Endothelial cell of umbilical vein (primary cell): ENCODE measurements around the gene CILP2. TPM values are rescaled to one million over a fixed set of nuclear protein-coding genes. Genes with fewer than 3 reads are reported as not detected.

ENCODE experiments used
- BruUV-seq: library from RNA; stranded (reverse); fragments of 400-500 nt; replicated peaks from 2 replicates; lab custom pipeline; 2021; lab: Mats Ljungman, UMichigan
- CTCF ChIA-PET: fragments of 300-600, 350-600 bp; sonication (Branson Sonifier 250); formaldehyde crosslinking; loops from one replicate; lab custom pipeline; 2021; ENCODE audit warnings: antibody characterized with exemption, inconsistent platforms; lab: Charles Lee
- POLR2A ChIA-PET: fragments of 300-600, 350-600 bp; sonication (Branson Sonifier 250); formaldehyde crosslinking; loops from one replicate; lab custom pipeline; 2021; ENCODE audit warnings: antibody characterized with exemption, inconsistent platforms; lab: Charles Lee
- DNase-seq: peaks from one replicate; pipeline ENCODE4 v3.0.0-alpha.2; 2011; ENCODE audit warnings: low read depth, low spot score
- FAIRE-seq: peaks from 2 replicates; lab custom pipeline; 2011; peaks lifted over from hg19 to GRCh38; lab: Jason Lieb, UNC
- H2AFZ ChIP-seq: 2 replicates; pipeline ENCODE4 v1.6.0; 2012; ENCODE audit warnings: low read depth, low read length, control low read depth, inconsistent platforms
- H3K27ac ChIP-seq: 2 replicates; pipeline ENCODE4 v1.5.1; 2011; ENCODE audit warnings: low read depth, mild to moderate bottlenecking, control low read depth, low read length, moderate library complexity; ENCODE audit not compliant: insufficient read depth
- H3K27me3 ChIP-seq, 2 experiments: 2 replicates each; pipeline versions ENCODE4 v1.6.0 to v1.6.1; 2011; ENCODE audit warnings: low read length in 2 of 2, mixed read lengths in 1 of 2; ENCODE audit not compliant: control insufficient read depth in 2 of 2, insufficient read depth in 2 of 2
- H3K36me3 ChIP-seq, 2 experiments: 2 replicates in 1 of 2; 3 replicates in 1 of 2; pipeline ENCODE4 v1.5.1; 2011; ENCODE audit warnings: low read length in 2 of 2, mild to moderate bottlenecking in 1 of 2, moderate library complexity in 1 of 2; ENCODE audit not compliant: control insufficient read depth in 2 of 2, insufficient read depth in 2 of 2; ENCODE audit errors: extremely low read depth in 1 of 2
- H3K4me1 ChIP-seq: 3 replicates; pipeline ENCODE4 v1.5.1; 2011; ENCODE audit warnings: mild to moderate bottlenecking, low read length; ENCODE audit not compliant: control insufficient read depth, insufficient read depth; ENCODE audit errors: extremely low read depth
- H3K4me2 ChIP-seq: 2 replicates; pipeline ENCODE4 v1.6.1; 2011; ENCODE audit warnings: low read length, control low read depth, mixed read lengths; ENCODE audit not compliant: insufficient read depth
- H3K4me3 ChIP-seq, 3 experiments: fragments of 200-600 bp in 1 of 3; sonication (generic), shearing (Covaris generic) in 1 of 3; replicated peaks in 1 of 3; 2 replicates each; pipeline ENCODE4 v1.5.1; 2011 to 2016; ENCODE audit warnings: control low read depth in 3 of 3, low read length in 3 of 3, mild to moderate bottlenecking in 2 of 3, inconsistent platforms in 1 of 3, low read depth in 1 of 3, moderate library complexity in 1 of 3; ENCODE audit not compliant: insufficient read depth in 1 of 3
- H3K79me2 ChIP-seq: 2 replicates; pipeline ENCODE4 v1.6.0; 2012; ENCODE audit warnings: low read length, inconsistent platforms; ENCODE audit not compliant: control insufficient read depth, insufficient read depth
- H3K9ac ChIP-seq: replicated peaks from 2 replicates; pipeline ENCODE3; 2011; ENCODE audit warnings: low read length, control low read depth; ENCODE audit not compliant: insufficient read depth; ENCODE audit errors: extremely low read depth
- H3K9me1 ChIP-seq: replicated peaks from 3 replicates; pipeline ENCODE4 v1.6.0; 2011; ENCODE audit warnings: mild to moderate bottlenecking, low read length; ENCODE audit not compliant: control insufficient read depth, insufficient read depth; ENCODE audit errors: extremely low read depth
- H3K9me3 ChIP-seq: replicated peaks from 2 replicates; pipeline ENCODE4 v1.5.1; 2012; ENCODE audit warnings: low read length, inconsistent platforms; ENCODE audit not compliant: control insufficient read depth, insufficient read depth
- H4K20me1 ChIP-seq: replicated peaks from 2 replicates; pipeline ENCODE3; 2011; ENCODE audit warnings: mild to moderate bottlenecking, low read length; ENCODE audit not compliant: control insufficient read depth, insufficient read depth; ENCODE audit errors: extremely low read depth
- EZH2 ChIP-seq: IDR thresholded peaks from 2 replicates; pipeline ENCODE4 v1.6.1; 2012; ENCODE audit warnings: borderline replicate concordance, low read depth, mild to moderate bottlenecking, moderate library complexity, low read length, inconsistent platforms; ENCODE audit not compliant: severe bottlenecking
- FOS ChIP-seq: IDR thresholded peaks from 2 replicates; pipeline ENCODE4 v1.6.1; 2011; ENCODE audit warnings: mild to moderate bottlenecking, low read length, moderate library complexity, borderline replicate concordance; ENCODE audit not compliant: insufficient read depth
- GATA2 ChIP-seq: IDR thresholded peaks from 2 replicates; pipeline ENCODE4 v1.7.0; 2011; ENCODE audit warnings: low read depth, mild to moderate bottlenecking, moderate library complexity, mixed read lengths, low read length; ENCODE audit not compliant: insufficient read length, insufficient read depth
- JUN ChIP-seq: IDR thresholded peaks from 2 replicates; pipeline ENCODE4 v1.6.1; 2011; ENCODE audit warnings: borderline replicate concordance, low read depth; ENCODE audit not compliant: insufficient read length, insufficient read depth
- MAX ChIP-seq: IDR thresholded peaks from 2 replicates; pipeline ENCODE4 v1.6.1; 2011; ENCODE audit not compliant: insufficient read depth, insufficient read length
- MYC ChIP-seq: IDR thresholded peaks from one replicate; pipeline ENCODE4 v1.6.1; 2011; ENCODE audit warnings: mild to moderate bottlenecking, low read depth, low read length
- POLR2A ChIP-seq: IDR thresholded peaks from 2 replicates; pipeline ENCODE4 v1.6.1; 2012; ENCODE audit warnings: low read depth, mild to moderate bottlenecking, control low read depth, low read length
- POLR2AphosphoS5 ChIP-seq: IDR thresholded peaks from 2 replicates; pipeline ENCODE4 v1.6.1; 2012; ENCODE audit warnings: low read depth, mild to moderate bottlenecking, control low read depth, low read length, moderate library complexity; ENCODE audit not compliant: insufficient read depth
- dilution Hi-C: fragments of 300-500 bp; cut with MboI; formaldehyde crosslinking; loops from one replicate; pipeline ENCODE4 v1.15.0; 2019; ENCODE audit warnings: low sequenced_read_pairs; ENCODE audit not compliant: extremely low pct_ligation_motif_present
- intact Hi-C: fragments of 100-400 bp; cut with micrococcal nuclease; formaldehyde crosslinking; loops from one replicate; pipeline ENCODE4 v1.10.0; 2022
- polyA plus RNA-seq, 4 experiments: library from polyadenylated mRNA; depleted of rRNA in 3 of 4; stranded (reverse) in 3 of 4; unstranded in 1 of 4; fragments of >200 nt; gene quantifications; 2 replicates each; pipeline versions ENCODE4 v1.2.1 to v1.2.3, GENCODE V29; 2011 to 2012; ENCODE audit warnings: missing spikeins in 1 of 4
- total RNA-seq: library from RNA; stranded (reverse); gene quantifications from 2 replicates; pipeline ENCODE4 v1.2.3, GENCODE V29; 2021
- TF ChIP-seq, protein P1 (sequence below), 2 donors: IDR thresholded peaks; 1 replicate in 1 of 2; 2 replicates in 1 of 2; pipeline ENCODE4 v1.5.1; 2011; ENCODE audit warnings: low read length in 2 of 2, mild to moderate bottlenecking in 2 of 2, moderate library complexity in 2 of 2, control low read depth in 1 of 2, inconsistent platforms in 1 of 2, low read depth in 1 of 2; ENCODE audit not compliant: insufficient read depth in 1 of 2; ENCODE audit errors: extremely low read depth in 1 of 2

Gene CILP2
- total and polyA plus RNA-seq, 2 donors (not counting 3 experiments of a cell fraction or from before 2014, with no cell fraction given) = 0.01 TPM; not detected in 1

GRCh38 chr19:19529783-19530422 lies 8.2 kb upstream of the CILP2 start:
- Histone ChIP-seq H3K4me3 (no peak overlapping the region), H3K79me2 (no peaks in the 10 kb centered on the region), H3K4me2 (no peak overlapping the region), H3K9ac (no peak overlapping the region), H2AFZ (no peak overlapping the region), H3K9me3 (no peaks in the 10 kb centered on the region), H4K20me1 (no peaks in the 10 kb centered on the region), H3K27ac (no peak overlapping the region), H3K4me1 (no peaks in the 10 kb centered on the region), H3K36me3 (no peaks in the 10 kb centered on the region), H3K27me3 (no peaks in the 10 kb centered on the region), H3K9me1 (no peaks in the 10 kb centered on the region)
- ChIA-PET CTCF (interaction anchor here (0.6 to 5.6 kb wide), 3 partner anchors 22 to 429 kb away, joined by 4 to 44 read pairs (median 5); no protein-coding TSS in a partner anchor), POLR2A (no interaction called here)
- no TSS peak for BruUV-seq
- DNase-seq = no peak
- no peak for FAIRE-seq
- intact Hi-C loops = no loop called here
- TF ChIP-seq POLR2A (no peak), FOS (no peak), EZH2 (no peak), MAX (no peak), JUN (no peak), POLR2AphosphoS5 (no peak), MYC (no peak), GATA2 (no peak)
- TF ChIP-seq, protein P1, sequence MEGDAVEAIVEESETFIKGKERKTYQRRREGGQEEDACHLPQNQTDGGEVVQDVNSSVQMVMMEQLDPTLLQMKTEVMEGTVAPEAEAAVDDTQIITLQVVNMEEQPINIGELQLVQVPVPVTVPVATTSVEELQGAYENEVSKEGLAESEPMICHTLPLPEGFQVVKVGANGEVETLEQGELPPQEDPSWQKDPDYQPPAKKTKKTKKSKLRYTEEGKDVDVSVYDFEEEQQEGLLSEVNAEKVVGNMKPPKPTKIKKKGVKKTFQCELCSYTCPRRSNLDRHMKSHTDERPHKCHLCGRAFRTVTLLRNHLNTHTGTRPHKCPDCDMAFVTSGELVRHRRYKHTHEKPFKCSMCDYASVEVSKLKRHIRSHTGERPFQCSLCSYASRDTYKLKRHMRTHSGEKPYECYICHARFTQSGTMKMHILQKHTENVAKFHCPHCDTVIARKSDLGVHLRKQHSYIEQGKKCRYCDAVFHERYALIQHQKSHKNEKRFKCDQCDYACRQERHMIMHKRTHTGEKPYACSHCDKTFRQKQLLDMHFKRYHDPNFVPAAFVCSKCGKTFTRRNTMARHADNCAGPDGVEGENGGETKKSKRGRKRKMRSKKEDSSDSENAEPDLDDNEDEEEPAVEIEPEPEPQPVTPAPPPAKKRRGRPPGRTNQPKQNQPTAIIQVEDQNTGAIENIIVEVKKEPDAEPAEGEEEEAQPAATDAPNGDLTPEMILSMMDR (IDR thresholded peaks at IDR 0.05; ENCODE audit: extremely low read depth in 1 of 2, insufficient read depth in 1 of 2, low read depth in 1 of 2, low read length in 2 of 2) = no peak
- dilution Hi-C loops = no loop called here
